GM21423 (cell line): ENCODE measurements around the gene TIMM23.
A peak's percentile ranks its signal among the peaks of the same experiment; 100 is the strongest.
"Not testable (repeated sequence)": the region's sequence is repeated elsewhere in the genome, so short reads cannot be mapped to it uniquely, and the experiment has no call there.

Experiments used
- ATAC-seq: cut with Tn5 transposase; IDR thresholded peaks from one replicate; pipeline ENCODE4 v1.9.1; 2021; ENCODE audit warnings: mild to moderate bottlenecking, moderate library complexity; ENCODE audit not compliant: unreplicated experiment

The TIMM23 gene

GRCh38 chr10:46020344-46020657, 48.0 kb downstream of the TIMM23 start:
- no peak for ATAC-seq

GRCh38 chr10:46022978-46023702, 50.9 kb downstream of the TIMM23 start:
- peak; percentile 94 for ATAC-seq

GRCh38 chr10:46024948-46025347, 52.7 kb downstream of the TIMM23 start:
- no peak for ATAC-seq

- no peak for ATAC-seq
Measured at GRCh38 chr10:46025406-46025805, 53.1 kb downstream of the TIMM23 start.

GRCh38 chr10:46026106-46026505, 53.8 kb downstream of the TIMM23 start:
- no peak for ATAC-seq

- no peak for ATAC-seq
Measured at GRCh38 chr10:46028584-46029460, 56.5 kb downstream of the TIMM23 start.

- ATAC-seq: no peak
Measured at GRCh38 chr10:46029461-46030030, 57.3 kb downstream of the TIMM23 start.

- peak; percentile 97 for ATAC-seq
Measured at GRCh38 chr10:46030091-46030937, 58.0 kb downstream of the TIMM23 start, which contains the start of gene NCOA4. NCOA4 (minus strand) TSS chr10:46030623; CDS start chr10:46016680, 13,943 bp downstream.

- no peak for ATAC-seq
Measured at GRCh38 chr10:46031648-46032532, 59.6 kb downstream of the TIMM23 start.

- ATAC-seq: no peak
Measured at GRCh38 chr10:46033602-46034011, 61.3 kb downstream of the TIMM23 start.

GRCh38 chr10:46035923-46036849, 63.9 kb downstream of the TIMM23 start:
- no peak for ATAC-seq

GRCh38 chr10:46037107-46037825, 65.0 kb downstream of the TIMM23 start:
- no peak for ATAC-seq

- no peak for ATAC-seq
Measured at GRCh38 chr10:46040004-46040403, 67.7 kb downstream of the TIMM23 start.

GRCh38 chr10:46042527-46042926, 70.2 kb downstream of the TIMM23 start:
- no peak for ATAC-seq

- no peak for ATAC-seq
Measured at GRCh38 chr10:46046261-46046660, 74.0 kb downstream of the TIMM23 start, which contains the start of gene MSMB. MSMB (minus strand) TSS chr10:46046269; CDS start chr10:46046237, 32 bp downstream.

GRCh38 chr10:46048152-46048551, 75.9 kb downstream of the TIMM23 start:
- ATAC-seq: no peak

- ATAC-seq: not testable (repeated sequence)
Measured at GRCh38 chr10:46049497-46049831, 77.2 kb downstream of the TIMM23 start.
